MV-4-11 (cell line): ENCODE data around the gene CERKL.

Experiments
- DNase-seq: peaks from one replicate; lab custom pipeline; 2025; lab: John Stamatoyannopoulos, UW

CERKL gene

DNA sequence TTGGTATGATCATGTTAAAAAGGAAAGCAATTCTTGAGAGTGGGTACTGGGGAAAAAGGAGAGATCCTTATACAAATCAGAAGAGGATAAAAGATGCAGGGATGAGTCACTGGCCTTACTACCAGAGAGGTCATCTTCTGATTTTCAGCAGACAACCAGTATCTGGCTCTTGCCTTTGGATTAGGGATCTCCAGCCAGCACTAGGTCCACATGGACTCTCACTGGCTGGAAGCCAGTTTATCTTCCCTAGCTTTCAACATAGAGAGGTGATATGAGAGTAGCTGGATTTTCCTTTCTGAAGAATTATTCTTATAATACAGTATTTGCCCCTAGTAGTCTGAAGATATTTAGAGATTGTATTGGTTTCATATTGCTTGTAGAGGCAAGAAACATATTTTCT lies 30.2 kb downstream of the CERKL start:
- no peak for DNase-seq

DNA sequence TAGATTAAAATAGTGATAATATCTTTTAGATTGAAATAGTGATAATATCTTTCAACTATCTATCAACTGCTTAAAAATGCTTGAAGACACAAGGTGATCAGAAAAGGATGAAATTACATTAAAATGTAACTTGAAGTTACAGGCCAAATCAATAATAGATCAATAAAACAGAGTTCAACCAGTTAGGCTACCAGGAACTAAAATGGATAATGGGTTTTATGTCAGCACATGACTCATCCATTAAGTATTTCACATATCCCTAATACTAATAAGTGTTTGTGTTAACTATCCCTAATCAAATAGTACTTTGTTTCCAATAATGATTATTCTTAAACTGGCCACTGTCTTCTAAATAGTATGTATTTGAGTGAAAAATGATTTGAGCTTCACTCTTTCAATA lies 33.7 kb downstream of the CERKL start:
- DNase-seq, result no peak

DNA sequence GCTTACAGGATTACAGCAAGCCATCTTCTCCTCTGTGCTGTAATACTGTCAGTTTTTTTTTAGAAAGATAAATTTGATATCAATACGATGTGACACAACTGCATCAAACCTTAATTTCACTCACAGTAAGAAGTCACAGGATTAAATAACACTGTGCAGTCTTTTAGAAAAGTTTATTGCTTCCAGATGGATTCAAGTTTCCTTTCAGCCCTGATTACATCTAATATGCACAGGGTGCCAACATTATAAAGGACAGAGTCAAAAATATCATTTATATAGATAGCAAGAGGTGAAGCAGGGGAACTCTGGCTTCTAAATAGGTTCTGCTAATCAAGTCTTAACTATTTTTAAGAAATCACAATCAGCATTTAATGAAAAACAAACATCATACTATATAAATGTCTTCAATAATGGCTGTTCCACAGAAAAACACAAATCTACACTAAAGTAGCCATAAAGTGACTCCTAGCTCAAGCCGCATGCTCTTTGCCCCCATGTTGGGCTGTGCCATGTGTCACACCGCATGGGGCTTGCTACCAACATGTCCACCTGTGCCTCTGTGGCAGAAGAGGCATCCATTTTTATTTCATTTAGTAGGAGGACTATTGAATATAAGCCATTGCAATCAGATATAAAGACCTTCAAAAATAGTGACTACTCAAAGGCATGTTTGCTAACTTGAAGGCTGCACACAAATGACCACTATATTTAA lies 35.0 kb downstream of the CERKL start:
- DNase-seq, result no peak

DNA sequence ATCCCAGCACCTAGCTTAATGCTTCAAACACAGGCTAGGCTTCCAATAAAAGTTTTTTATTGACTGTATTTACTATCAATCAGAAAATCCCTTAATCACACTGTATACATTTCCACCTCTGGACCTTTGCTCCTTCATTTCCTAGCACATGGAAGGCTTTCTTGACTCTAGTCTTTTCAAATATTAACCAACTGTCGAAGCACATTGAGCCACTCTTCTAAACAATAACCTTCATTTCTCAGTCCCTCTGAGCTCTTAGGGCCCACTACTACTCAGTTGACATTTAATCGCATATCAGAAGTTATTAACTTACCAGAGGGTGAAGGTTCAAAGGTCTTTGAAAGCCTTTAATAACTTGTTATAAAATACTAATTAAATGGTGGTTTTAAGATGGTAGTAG lies 37.4 kb downstream of the CERKL start:
- no peak for DNase-seq

DNA sequence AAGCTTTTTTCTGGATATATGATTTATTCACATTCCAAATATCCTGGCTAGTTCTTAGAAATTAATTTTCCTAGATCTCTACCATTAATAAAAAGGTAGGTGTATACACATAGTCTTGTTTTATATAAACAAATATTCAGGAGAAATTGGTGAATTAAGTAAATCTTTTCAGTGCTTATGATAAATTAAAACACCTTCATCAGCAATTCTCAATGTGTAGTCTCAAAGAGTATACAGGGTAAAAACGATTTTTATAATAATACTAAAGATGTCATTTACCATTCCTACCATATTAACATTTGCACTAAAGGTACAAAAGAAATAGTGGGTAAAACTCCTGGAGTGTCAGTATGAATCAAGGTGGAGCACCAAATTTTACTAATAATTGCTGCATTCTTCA lies 40.2 kb downstream of the CERKL start:
- no peak for DNase-seq

DNA sequence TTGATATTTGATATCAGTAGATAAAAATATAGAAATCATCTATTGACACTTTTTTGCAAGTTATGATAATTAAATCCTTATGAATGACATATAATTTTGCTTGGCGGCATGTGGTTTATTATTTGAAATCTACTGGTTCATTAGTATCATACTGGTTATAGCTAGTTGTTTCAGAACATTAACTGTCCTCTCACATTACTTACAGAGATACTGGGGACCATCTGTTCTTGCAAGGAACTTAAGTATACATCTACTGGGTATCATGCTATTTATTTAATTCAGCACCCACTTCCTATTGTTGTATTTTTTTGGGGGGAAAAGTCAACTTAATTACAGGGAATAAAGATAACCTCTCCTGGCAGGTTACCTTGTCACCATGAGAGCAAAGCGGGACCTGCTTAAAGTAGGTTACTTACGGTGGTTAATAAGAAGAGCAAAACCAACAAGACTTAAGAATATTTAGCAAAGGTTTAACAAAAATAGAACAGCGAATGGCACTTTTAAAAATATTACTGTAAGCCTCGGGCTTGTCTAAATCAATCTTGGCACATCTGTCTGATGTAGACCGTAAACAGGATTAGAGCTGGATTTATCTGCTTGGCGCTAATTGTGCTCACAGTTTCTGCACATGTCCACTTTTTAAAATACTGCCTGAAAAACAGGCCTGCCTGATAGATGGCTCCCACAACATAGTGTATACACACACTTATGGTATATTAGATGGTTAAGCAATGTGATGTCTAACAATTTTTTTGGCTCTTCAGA lies 41.8 kb downstream of the CERKL start:
- no peak for DNase-seq

DNA sequence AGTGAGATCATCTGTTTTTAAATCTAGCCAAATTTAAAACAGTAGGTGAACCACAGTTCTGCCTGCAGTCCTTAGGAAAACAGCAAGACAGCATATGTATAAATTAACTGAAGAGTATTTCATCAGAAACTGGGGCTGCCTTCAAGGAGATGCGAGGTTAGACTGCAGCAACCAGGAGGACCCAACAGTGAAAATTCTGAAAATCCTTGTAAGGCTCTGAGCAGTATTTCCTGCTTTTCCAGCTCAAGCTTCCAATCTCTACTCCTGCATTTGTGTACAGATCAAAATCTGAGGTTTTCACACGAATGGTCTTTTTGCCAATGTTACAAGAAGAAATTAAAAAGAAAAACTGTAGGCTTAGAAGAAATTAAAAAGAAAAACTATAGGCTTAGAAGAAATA lies 43.7 kb downstream of the CERKL start:
- DNase-seq, result no peak

DNA sequence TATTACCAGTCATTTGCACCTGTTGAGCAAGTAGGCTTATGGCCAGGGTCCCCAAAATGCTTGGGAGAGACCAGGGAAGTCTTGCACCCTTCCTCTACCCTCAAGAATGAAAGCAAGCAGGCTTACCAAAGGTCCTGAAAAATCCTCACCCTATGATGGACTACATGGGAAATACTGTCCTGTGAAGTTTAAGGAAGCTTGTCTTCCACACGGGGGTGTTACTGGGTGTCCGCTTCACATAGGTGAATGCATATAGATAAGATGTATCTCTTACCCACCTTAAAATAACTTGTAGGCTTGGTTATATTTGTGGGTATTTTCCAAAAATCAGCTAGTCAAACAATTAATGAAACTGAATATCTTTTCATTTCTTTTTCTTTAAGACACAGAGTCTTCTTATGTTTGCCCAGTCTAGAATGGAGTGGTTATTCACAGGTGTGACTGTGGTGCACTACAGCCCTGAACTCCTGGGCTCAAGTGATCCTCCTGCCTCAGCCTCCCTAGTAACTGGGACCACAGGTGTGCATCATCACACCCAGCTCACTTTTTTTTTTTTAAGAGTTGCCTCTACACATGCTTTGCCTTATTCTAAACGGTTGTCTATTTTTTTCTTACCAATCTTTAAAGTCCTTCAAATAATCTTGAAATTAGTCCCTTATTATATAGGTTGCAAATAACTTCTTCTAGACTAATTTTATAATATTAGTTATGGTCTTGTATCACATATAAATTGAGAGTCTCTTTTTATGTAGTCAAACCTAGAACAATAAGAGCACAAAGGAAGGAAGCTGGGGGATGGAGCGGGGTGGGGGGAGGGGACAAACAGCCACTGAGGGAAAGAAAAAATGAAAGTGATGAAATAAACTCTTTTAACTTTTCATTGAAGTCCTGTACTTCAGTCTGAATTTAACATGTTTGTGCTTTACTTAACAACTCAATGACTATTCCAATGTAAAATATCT lies 49.0 kb downstream of the CERKL start:
- DNase-seq, result no peak

DNA sequence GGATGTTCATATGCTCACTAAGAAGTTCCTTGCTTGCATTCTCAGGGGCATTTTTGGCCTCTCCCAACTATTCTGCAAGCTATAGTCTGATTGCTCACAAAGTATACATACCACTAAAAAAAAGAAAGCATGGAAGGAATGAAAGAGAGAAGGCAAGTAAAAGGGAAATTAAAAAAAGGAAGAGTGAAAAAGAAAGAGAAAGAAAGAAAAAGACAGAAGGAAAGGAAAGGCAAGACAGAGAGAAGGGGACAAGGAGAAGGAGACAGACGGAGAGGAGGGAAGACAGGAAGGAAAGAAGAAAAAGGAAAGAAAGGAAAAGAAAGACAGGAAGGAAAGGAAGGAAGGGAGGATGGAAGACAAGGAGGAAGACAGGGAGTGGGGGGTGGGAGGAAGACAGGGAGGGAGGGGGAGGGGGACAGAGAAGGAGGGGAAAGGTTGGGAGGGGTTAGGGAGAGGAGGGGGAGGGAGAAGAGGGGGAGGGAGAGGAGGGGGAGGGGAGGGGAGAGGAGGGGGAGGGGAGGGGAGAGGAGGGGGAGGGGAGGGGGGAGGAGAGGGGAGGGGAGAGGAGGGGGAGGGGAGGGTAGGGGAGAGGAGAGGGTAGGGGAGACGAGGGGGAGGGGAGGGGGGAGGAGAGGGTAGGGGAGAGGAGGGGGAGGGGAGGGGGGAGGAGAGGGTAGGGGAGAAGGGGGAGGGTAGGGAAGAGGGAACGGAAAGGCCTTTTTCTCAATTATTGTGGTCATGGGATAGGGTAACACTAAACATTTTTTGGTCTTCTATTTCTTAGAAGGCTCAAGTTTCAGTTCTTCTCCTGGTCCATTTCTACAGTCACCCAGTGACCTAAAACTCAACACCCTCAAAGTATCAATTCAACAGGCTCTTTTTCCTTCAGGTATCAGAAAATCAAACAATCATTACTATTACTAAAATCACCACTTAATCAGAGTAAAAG lies 50.7 kb downstream of the CERKL start:
- DNase-seq, result peak; percentile 74

DNA sequence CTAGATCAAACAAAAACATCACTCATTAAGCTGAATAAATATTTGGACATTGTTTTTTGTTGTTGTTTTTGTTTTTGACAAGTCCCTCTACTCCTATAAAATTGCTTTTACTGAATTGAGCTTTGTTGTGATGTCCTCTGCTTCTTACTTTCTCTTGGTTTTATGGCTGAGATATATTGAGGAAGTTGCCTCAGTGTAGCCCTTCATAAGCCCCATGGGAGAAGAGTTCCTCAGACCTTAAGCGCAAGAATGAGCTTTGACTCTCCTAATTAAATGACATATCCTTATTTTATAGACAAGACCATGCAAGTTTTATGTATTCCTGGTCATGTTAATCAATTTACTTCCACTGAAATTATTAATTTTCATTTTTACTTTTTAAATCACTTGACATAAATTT lies 54.9 kb downstream of the CERKL start:
- DNase-seq, result peak; percentile 55

DNA sequence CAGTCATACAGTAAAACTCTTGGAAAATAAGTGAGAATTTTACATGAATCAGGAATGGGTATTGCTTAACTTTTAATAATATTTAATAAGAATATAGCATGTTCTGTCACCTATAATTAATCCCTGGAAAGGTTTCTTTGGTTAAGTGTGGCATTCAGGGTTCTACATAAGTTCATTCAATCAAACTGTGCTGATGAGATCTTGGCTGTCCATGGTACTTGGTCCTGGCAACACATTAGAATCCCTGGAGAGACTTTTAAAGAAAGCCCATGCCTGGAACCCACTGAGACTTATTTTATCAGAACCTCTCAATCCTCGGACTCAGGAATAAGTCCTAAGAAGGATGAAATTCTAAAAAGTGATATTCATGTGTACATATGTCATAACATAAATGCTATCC lies 60.3 kb downstream of the CERKL start:
- no peak for DNase-seq

DNA sequence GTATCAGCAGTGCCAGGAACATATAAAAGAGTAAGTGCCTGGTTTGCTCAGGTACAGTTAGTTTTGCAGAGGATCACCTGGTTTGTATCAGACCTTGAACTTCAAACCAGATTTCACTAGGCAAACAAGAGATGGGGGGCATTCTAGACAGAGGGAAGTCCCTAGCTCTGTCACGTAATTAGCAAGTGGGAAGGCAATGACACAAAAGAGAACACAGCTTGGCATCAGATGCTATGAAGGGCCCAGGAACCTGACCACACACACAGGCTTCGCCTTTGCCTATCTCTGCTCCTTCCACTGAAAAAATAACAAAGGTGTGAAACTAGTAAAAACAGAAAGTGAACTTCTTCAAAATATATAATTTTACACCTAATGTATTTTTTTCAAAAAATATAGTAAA lies 62.6 kb downstream of the CERKL start:
- no peak for DNase-seq

DNA sequence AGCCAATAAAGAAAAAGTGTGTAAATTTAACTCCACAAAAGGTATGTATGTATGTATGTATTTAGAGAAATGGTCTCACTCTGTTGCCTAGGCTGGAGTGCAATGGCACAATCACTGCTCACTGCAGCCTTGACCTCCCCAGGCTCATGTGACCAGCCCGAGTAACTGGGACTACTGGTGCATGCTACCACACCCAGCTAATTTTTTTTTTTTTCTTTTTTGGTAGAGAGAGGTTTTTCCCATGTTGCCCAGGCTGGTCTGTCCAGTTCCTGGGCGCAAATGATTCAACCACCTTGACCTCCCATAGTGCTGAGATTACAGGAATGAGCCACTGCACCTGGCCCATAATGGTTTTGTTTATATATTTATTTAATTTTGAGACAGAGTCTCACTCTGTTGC lies 67.1 kb downstream of the CERKL start:
- DNase-seq, result no peak

DNA sequence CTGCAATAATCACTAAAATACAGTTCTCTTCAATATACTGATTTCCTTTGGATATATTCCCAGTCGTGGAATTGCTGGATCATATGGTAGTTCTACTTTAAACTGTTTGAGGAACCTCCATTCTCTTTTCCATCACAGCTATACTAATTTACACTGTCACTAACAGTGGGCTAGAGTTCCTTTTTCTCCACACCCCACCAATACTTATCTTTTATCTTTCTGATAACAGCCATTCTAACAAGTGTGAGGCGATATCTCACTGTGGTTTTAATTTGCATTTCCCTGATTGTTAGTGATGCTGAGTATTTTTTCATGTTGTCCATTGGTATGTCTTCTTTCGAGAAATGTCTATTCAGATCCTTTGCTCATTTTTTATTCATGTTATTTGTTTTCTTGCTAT lies 68.4 kb downstream of the CERKL start:
- no peak for DNase-seq

DNA sequence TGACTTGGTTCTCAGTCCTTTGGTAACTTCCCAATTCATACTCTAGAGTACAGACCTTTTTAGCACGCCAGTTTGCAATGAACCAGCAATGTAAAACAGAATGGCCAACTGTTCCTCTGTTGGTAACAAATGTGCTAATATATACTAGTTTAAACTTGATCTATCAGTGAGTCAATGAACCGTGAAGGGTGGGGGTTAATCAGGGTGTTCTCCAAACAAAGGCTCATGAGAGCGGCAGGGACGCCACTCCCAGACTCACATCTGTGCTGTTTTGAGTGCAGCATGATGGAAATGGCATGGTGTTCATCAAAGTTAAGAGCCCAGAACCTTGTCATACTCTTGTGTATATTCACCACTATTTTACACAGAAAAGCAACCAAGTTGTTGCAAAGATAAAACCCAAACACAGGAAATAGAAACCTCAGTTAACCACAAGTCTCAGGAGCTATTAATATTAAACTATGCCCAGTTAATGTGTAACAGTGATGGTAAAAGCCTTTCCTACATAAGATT lies 70.3 kb downstream of the CERKL start:
- DNase-seq, result no peak

DNA sequence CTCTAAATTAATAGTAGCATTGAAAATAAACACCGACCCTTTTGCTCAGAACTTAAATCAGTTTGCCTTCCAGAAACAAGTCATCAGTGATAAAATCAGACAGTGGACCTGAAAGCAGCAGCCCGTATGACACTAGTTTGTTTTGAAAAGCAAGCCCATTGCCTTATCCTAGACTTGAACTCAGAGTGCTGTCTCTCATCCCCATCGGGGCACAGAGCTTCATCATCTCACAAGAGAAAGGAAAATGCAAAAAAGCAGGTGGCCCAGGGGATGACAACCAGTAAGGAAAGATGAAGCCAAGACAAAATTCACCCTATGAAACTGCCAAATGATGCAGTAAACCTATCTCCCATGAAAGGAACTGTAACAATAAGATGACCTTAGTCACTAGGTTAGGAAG lies 71.2 kb downstream of the CERKL start:
- no peak for DNase-seq

DNA sequence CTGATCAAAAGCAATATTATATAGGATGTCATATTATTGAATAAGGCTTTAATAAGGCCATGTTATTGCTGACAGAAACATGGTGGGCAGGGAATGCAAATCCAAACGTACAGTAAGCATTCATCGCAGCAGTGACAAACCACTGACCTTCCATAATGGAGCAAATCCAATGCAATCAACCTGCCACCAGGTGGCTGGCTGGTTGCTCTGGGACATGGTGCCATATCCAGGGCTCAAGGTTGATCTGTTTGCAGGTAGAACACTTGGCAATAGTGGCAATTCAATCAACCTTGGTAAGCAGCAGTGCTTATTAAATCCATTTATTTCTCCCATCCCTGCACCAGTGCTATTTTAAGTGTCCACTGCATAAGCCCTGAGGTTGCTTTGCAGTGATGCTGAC lies 75.4 kb downstream of the CERKL start:
- no peak for DNase-seq

DNA sequence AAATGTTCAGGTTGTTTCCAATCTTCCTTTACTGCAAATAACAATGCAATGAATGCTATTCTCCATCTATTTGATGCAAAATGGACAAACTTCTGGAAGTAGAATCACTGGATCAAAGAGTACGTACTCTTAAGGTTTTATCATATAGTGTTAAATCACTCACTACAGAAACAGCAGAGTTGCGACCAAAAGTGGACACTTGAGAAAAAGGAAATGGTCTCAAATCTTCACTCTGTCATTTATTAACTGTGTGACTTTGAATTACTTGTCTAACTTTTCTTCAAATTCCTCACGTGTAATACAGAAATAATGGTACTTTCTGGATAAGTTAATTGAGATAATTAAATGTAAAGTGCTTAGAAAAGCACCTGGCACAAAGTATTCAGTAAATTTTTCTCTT lies 78.1 kb downstream of the CERKL start:
- no peak for DNase-seq

DNA sequence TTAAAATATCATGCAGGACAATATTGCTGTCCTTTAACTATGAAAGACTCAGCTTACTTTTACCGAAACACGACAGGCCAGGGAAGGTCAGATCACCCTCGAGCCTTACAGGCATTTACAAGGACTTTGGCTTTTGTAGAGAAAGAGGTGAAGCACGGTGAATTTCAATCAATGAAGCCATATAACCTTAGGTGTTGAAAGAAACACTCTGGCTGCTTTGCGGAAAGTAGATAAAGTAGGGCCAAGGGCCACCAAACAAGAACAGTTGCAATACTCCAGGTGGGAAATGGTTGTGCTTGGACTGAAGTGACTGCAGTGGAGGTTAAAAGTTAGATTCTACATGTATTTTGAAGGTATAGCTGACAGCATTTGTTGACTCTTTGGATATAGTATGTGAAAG lies 80.5 kb downstream of the CERKL start:
- DNase-seq, result no peak

DNA sequence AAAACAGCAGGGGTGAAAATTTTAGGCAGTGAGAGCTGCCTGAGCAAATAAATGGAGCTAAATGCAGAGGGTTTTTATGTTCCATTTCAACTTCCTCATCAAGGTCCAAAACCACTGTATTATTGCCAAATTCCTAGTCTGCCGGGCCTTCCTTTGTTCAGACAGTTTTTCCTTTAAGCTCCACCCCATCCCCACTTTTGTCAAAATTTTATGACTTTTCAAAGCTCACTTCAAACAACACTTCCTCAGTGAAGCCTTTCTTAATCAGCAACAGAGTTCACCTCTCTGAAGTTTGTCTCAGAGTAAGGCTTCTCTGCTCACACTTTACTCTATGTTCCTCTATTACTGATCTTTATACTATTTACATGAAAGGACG lies 81.3 kb downstream of the CERKL start:
- peak; percentile 93 for DNase-seq

DNA sequence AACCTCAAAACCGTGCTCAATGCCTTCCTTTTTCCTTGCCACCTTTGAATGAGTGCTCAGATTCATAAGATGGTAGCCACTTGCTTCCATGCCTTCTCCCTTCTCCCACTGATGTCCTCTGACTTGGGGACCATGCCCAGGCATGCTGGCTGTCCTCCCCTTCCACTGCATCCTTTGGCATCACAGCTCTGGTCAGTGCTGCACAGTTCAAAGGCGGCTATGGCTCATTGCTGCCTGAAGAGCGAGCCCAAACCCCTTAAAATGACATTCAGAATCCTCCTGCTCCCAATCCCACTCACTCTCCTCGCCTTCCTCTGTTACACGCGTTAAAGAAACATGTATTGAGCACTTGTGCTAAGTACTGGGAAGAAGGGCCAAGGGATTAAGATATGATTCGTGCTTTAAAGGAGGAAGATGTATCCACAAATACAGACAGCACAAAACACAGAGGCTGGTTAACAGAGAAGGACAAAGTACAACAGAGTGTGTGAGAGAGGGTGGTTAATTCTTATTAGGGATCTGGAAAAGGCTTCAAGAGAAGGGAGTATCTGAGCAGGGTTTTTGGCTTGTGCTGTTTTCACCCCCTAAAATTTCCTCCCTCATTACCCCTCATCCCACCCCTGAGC lies 81.8 kb downstream of the CERKL start:
- no peak for DNase-seq
